M059J (cell line): ENCODE results near the gene BGN. TPM values are rescaled to one million over a fixed set of nuclear protein-coding genes. Genes with fewer than 3 reads are reported as not detected.

Experiments used
- DNase-seq: peaks from one replicate; pipeline ENCODE4 v3.0.0-alpha.2; 2012; ENCODE audit warnings: low read depth
- total RNA-seq: library from RNA; depleted of rRNA; stranded (reverse); fragments of >200 nt; shearing (Covaris generic); gene quantifications from 2 replicates; pipeline ENCODE4 v1.2.3, GENCODE V29; 2014

The BGN gene
- total RNA-seq, 1 experiment from 2014 or later: 53.3 TPM

DNA sequence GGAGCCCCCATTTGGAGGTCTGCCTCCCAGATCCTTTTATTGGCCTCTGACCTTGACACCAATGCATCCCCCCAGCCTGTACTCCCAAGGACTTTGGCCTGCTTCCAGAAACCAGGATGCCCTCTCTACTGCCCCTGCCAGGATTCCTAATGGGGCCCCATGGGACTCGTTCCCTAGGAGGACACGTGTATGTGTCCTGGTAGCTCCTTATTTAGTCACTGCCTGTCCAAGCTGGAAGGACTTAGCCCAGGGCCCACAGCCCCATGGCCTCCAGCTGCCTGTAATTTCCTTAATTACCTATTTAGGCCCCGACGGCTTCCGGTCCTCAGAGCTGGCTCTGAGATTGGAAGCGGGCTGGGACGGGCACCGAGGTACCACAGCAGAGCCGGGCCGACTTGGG is 32.0 kb downstream of the BGN start:
- no peak for DNase-seq

DNA sequence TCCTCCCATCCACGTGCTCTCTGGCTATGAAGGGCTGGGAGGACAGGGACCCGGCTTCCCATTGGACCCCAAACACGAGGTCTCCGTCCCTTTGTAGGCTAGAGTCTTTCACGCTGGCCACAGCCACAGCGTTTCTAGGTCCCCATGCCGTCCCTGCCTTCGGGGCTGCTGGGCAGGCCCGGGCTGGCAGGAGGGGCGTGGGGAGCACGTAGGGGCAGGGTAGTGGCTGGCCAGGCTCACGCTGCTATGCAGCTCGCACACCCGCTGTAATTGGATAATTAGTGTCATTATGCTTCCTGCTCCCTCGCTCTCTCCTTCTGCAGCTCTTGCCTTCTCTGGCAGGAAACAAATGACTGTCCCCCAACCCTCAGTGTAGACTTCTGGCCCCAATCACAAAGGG is 32.4 kb downstream of the BGN start:
- no peak for DNase-seq

DNA sequence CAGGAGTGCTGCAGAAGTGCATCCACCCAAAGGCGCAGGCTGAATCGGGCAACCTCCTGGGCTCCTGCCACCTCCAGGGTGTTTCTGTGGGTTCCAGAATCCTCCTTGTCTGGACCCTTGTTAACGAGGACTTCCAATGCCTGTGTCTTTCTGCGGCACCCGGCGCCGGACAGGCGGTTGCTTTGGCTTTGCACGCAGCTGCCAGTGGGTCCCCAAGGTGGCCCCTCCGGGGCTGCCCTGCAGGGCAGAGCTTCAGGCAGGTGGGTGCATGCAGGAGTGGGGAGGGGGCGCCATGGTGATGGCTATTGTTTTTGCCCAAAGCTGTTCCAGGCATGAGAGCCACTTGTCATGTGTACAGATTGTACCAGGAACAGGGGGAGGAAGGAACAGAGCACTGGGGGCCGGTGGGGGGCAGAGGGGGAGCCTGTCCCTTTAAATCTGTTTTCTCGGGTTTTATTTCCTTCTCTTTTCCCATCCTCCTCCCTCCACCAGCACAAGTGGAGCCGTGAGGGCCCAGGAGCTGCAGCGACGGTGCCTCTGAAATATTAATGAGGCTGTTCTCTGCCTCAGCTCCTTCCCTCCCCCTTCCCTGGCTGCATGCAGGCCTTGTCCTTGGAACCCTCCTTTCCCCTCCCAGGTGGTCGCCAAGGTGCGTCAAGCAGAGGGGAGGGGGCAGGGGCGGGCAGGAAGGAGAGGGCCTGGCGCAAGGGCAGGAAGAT is 35.8 kb downstream of the BGN start:
- DNase-seq: no peak

DNA sequence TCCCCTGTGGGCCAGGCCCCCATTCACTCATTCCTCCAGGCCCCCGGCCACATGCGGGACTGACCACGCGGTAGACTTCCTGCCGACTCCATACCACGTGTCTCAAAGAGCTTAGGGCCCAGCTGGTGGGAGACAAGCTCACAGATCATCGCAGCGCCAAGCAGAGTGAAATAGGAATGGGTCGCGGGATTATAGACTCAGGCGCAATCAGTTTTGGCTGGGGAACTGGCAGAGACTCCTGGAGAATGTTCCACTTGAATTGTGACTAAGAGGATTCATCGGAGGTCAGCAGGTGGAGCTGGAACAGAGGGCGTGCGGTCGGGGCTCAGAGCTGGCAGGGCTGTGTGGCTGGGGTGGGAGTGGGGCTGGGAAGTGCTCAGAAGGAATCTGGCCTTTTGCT is 38.3 kb downstream of the BGN start:
- DNase-seq: peak; percentile 29

DNA sequence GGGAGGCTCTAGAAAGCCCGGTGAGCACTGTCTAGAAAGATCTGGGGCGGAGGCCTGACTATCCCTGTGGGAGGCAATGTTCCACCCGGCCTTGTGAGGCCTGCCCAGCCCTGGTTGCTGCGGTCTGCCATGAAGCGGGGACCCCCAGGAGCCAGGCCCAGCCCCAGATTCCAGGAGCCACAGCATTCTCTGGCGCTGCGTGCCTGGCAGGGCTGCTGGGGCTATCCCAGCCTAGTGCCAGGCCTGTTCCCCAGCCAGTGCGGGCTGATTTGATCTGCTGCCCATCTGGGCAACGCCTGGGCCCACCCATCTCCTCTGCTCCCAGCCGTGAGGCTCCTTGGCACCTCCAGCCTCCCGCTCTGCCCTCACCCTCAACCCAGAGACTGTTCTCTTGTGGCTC is 42.3 kb downstream of the BGN start:
- no peak for DNase-seq

DNA sequence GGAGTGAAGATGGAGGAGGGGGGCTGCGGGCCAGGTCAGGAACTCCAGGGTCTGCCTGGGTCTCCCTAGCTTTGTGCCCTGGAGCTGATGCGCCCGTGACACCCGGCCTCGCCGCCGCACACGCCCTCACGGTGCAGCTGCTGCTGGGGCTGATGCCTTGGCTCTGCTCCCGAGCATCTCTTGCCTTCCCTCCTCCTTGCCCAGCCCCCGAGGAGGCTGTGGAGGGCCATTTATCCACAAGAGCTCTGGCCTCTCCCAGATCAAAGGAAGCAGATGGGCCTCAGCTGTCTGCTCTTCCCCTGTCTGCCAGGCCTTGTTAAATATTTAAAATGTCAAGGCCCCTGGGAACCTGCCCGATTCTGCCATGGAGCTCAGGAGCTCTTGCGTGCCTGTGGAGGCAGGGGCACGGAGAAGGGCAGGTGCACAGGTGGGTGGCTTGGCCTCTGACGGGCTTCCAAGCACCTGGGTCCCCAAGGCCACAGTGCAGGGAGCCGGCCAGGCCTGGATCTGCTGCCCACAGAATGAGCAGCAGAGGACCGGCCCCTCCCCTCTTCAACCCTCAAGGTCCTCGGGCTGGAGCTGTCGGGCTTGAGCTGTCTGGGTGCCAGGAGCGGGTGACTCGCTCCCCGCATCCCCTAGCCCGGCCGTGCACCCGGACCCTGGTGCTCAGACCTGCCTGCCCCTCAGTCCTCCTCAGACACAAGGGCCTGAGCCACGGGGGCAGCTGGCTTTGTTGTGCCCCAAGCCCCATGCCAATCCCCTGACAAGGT is 42.9 kb downstream of the BGN start:
- no peak for DNase-seq

DNA sequence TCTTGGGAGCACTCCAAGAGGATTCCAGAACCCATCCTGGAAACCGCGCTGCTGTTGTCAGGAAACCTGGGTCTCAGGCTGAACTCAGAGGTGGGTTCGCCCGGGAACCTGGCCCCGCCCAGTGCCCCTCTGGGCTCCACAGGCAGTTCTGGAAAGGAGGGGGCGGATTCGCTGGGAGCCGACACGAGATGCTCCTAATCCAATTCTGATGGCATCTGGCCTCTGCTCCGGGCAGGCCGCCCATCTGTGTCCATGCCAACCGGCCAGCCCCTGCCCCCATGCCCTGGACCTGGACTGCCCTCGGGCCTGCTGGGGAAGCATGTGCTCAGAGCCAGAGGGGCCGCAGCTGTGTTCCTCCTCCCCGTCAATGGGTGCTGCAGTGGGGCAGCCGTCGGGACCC is 43.6 kb downstream of the BGN start:
- DNase-seq: peak; percentile 46

DNA sequence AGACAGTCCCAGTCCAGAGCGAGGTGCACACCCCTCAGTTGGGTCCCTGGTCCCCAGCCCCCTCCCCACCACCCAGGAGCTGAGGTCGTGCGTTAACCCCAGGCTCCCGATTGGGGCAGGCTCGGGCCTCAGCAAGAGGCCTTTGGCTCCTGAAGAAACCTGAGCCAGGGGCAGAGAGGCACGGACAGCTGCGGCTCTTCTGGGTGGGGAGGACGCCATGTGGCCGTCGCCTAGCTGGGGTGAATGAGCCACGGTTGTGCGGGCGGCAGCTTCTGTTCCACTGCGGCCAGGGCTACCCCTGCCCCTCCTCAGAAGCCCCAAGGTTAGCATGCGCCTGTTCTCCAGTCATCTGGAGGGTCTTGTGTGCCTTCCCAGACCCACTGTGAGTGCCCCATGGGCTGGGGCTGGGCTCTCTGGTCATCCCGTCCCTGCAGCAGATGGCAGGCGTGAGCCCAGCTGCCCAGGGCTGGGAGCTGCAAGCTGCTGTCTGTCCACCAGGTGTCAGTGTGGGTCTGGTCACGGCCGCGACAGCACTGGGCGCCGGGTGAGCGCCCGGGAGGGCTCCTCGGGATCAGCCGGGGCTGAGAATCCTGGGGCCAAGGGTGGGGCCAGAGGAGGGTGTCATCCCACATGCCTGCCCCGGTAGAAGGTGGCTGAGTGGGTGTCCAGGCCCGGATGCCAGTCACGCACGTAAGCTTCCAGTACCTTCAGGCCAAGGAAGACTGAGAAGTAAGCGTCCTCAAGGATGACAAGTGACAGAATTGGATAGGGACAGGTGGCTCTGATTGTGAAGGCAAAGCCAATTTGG is 44.6 kb downstream of the BGN start:
- DNase-seq: peak; percentile 65

DNA sequence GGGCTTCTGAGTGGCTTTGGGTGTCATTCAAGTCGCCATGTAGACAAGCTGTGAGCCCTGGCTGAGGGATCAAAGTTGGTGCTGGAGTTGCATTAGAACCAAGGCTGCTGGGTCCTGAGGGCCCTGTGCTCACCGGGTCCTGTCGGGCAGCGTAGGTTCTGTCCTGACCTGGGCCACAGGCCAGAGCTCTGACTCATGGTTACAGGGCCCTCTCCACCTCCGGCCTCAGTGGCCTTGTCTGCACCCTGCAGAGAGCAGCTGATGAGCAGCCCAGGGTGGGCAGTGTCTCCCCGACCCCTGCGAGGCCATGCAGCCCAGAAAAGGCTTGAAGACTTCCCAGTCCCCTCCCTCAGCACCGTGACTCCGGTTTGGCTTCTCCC is 45.2 kb downstream of the BGN start:
- DNase-seq: no peak

DNA sequence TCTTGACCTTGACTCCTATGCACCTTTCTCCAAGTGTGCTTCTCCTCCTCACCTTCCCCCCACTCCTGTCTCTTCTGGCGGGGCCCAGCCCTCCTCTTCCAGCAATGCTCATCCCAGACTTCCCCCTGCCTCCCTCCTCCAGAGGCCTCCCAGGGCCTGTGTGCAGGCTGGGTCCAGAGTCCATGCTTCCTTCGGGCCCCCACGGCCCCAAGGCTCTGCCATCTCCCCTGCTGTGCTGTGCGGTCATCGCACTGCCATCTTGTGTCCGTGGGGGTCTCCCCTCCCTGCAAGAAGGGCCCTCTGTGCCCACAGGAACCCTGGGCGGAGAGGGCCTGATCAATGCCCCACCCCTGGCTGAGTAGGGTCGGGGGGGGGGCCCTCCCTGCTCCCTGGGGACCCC is 49.9 kb downstream of the BGN start:
- no peak for DNase-seq

DNA sequence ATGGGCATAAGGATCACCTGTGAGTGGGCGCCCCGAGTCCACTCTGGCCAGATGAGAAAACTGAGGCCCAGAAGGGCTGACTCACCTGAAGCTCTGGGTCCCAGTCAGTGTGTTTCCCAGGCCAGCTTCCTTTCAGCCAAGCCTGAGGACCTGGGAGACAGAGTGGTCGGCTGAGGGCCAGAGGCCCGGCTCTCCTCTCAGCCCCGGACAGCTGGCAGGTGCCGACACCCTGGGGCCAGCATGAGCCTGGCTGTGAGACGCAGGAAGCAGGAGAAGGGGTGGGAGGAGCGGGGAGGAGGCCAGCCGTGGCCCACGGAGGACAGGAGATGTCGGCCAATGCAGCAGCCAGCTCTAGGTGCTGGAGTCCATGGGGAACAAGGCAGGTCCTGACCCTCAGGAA is 51.6 kb downstream of the BGN start:
- DNase-seq: no peak

DNA sequence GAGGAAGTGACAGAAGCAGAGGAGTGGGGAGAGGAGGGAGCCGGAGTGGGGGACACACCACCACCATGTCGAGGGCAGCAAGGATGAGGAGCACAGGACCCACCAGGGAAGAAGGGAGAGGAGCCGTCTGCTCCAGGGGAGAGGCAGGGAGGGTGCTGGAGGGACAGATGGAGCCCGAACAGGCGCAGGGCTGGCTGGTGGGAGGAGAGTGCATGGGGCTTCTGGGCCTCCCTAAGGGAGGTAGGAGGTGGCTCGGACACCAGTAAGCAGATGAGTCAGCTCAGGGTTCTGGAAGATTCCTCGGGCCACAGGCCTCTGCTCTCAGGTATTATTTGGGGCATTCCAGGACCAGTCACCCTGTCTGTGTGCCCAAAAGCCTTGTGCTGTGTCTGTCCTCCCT is 52.4 kb downstream of the BGN start:
- DNase-seq: no peak

DNA sequence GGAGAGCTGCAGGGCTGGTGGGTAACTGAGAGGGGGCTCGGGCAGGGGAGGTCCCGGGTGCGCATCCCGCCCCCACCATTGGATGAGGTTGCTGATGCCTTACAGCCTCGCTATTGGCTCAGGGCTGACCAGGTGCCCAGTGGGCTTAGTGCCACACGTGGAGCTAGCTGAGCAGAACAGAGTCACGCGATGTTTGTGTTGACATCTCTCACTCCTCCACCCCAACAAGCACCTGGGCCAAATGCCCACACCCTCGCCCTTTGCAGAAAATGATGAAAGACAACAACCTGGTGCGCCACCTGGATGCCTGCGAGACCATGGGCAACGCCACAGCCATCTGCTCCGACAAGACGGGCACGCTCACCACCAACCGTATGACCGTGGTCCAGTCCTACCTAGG is 54.5 kb downstream of the BGN start:
- no peak for DNase-seq

DNA sequence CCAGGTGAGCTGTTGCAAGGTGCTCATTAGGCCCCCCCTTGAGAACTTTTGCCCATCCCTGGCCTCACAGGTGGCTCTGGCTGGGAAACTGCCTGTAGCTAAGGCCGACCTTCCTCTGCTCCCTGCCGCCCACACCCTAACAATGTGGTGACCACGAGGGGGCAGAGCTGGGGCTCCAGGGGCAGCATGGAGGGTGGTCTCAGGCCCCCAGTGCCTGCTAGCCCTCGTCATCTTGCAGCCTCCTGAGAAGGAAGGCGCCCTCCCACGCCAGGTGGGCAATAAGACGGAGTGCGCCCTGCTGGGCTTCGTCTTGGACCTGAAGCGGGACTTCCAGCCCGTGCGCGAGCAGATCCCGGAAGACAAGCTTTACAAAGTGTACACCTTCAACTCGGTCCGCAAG is 55.0 kb downstream of the BGN start:
- DNase-seq: no peak

DNA sequence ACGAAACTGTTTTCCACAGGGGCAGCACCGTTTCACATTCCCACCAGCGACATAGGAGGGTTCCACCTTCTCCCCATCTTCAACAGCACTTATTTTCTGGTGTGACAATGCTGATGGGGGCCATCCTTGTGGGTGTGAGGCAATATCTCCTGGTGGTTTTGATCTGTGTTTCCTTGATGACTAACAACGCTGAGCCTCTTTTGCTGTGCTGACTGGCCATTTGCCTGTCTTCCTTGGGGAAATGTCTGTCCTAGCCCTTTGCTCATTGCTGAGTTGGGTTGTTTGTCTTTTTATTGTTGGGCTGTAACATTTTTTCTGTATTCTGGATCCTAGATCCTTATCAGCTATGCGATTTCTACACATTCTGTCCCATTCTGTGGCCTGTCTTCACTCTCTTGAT is 56.4 kb downstream of the BGN start:
- peak; percentile 36 for DNase-seq

DNA sequence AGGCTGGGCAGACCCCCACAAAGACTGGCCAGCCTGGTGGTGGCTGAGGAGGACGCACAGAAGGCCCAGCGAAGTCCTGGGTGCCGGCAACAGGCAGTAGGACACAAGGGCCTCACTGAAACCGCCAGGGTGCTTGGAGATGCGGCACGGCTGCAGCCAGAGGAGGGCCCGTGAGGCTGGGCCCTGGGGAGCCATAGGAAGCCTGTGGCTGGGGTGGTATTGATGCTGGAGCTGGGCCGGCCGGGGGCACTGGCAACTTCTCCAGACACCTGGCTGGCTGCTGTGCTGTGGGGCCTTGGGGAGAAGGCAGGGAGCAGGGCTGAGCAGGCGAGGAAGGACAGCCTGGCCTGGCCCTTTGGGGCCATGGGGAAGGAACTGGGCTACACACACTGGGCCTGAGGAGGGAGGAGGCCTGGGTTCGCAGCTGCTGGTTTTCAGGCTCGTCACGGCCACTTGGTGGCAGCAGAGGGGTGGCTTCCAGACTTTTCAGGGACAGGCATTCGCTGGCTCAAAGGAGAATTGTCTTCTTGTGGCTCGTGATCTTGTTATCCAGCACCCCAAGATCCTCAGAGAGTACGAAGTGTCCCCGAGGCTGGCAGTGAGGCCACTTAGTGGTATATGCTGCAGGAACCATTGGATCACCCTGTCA is 59.9 kb downstream of the BGN start:
- DNase-seq: peak; percentile 67

DNA sequence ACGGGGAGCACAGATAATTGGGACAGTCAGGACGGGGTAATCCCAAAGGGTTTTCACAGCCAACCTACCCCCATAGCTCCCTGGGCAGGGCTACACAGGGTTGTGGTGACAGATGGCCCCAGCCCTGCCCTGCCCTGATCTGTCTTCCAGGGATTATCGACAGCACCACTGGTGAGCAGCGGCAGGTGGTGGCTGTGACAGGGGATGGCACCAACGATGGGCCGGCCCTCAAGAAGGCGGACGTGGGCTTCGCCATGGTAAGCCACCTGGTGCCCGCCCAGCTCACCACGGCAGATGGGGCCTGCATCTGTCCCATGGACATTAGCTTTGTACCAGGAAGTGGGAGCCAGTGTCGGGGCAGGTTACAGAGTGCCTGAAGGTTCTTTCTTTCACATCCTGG is 62.0 kb downstream of the BGN start:
- DNase-seq: no peak

DNA sequence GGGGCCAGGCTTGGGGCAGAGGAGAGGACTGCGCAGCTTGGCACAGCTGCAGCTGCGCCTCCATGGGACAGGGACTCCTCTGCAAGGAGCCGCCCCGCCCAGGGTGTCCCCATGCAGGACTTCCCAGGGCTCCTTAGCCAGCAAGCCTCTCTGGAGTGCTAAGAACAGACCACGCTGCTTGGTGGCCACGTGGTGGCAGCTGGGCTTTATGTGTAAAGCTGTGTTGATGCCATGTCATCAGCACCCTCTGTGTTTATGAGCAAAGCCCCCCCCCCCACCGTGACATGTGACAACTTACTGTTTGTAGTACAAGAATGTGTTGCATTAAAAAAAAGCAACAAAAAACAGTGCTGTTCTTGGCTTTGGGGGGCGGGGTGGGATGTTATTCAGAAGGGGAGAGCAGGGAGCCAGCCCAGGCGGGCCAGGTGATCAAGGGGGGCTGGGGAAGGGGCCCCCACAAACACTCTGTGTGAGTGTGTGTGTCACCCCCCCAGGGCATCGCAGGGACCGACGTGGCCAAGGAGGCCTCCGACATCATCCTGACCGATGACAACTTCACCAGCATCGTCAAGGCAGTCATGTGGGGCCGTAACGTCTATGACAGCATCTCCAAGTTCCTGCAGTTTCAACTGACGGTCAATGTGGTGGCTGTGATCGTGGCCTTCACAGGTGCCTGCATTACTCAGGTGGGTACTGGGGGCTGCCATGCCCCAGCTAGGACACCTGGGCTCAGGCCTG is 63.0 kb downstream of the BGN start:
- peak; percentile 7 for DNase-seq
